Measurements from ENCODE around the gene CDRT4. TPM values are rescaled to one million over a fixed set of nuclear protein-coding genes. Genes with fewer than 3 reads are reported as not detected.

The CDRT4 gene
- total and polyA plus RNA-seq, 10 of the 15 experiments (the other 5 are each of a cell fraction or from before 2014, with no cell fraction given): 0.11 to 1.3 (median 0.51) TPM; not detected in 3

DNA sequence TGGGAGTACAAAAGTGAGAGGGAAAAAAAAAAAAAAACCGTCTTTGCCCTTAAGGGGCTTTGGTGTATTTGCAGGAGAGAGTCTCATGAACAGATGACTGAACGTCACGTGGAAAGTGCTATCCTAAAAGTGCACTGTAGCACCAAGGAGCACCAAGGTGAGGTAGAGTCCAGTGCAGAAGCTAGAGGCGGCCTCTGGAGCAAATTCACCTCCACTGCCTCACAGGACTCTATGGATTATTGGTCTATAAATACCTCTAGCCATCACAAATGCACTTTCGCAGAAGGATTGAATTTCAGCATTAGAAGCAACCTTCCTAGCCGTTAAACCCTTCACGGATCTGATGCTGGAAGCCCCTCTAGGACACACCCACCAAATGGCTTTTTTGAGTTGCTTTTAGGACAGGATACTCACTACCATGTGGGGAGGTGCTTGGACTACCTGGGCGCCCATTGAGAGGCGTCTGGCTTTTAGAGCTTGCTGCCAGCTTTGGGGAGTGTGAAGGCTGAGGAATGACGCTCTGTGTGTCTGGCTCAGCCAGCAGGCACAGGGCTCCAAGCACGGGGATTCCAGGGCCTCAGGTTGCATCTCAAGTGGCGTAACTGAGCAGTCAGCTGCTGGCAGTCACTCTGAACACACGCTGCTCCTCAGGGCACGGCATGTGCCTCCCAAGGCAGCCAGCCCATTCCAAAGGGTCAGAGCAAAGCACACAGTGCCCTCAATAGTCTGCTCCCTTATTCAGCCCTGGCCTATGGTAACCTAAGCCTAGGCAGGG is 52.7 kb downstream of the CDRT4 start (continued):
- TF ChIP-seq, protein P1, sequence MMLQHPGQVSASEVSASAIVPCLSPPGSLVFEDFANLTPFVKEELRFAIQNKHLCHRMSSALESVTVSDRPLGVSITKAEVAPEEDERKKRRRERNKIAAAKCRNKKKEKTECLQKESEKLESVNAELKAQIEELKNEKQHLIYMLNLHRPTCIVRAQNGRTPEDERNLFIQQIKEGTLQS (IDR thresholded peaks at IDR 0.05; ENCODE audit: borderline replicate concordance, extremely low read depth, low read depth, low read length): no peak

DNA sequence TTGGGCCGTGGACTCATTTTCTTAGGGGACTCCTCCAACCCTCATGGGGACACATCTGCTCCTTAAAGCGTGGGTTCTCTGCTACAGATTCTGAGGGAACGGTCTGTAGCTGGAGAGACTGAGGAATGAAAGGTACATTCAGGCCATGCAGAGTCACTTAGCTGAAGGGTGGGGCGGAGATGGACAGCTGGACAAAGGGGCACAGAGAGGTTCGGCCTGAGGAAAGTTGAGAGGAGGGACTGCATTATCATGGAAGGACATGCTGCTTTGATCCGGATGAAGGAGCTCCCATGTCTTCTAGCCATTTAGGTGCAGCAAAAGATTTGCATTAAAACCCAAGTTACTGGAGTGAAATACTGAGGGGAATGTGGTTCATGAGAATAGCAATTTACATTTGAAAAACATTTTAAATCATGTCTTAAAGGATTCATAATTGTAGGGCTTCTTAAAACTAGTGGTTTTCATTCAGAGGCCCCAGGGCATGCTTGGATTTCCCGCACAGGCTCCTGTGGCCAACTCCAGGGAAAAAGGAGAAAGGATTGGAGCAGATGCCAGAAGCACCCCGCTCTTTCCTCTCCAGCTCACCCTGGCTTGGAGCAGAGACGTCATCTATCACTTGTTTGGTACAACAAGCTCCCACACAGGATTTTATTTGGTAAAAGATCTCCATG is 54.2 kb downstream of the CDRT4 start:
- WGBS (ENCODE audit: insufficient coverage, insufficient replicate concordance, low lambda C conversion rate, missing lambda C conversion rate): 17% methylated on average over 9 of the region's 9 CpGs
- Histone ChIP-seq H3K4me3 (no peak overlapping the region), H3K4me2 (ENCODE audit: control insufficient read depth, insufficient read depth) (no peak overlapping the region), H3K27ac (ENCODE audit: control insufficient read depth, insufficient read depth) (no peak overlapping the region), H3K9me3 (replicated peaks; ENCODE audit: control insufficient read depth, insufficient read depth, low read length) (no peaks in the 10 kb centered on the region), H3K36me3 (ENCODE audit: control insufficient read depth in 2 of 2, insufficient read depth in 2 of 2, low read length in 1 of 2) (no peaks in the 10 kb centered on the region), H2AFZ (ENCODE audit: control insufficient read depth, low read depth, low read length) (no peak overlapping the region), H3K27me3 (replicated peaks in 1 of 2; ENCODE audit: control insufficient read depth in 2 of 2, insufficient read depth in 2 of 2, low read length in 1 of 2) (no peaks in the 10 kb centered on the region), H3K79me2 (ENCODE audit: control insufficient read depth, insufficient read depth, low read length) (no peaks in the 10 kb centered on the region), H4K20me1 (ENCODE audit: control insufficient read depth, insufficient read depth) (no peaks in the 10 kb centered on the region), H3K9ac (ENCODE audit: control insufficient read depth, insufficient read depth, low read length) (no peak overlapping the region), H3K4me1 (ENCODE audit: control insufficient read depth, insufficient read depth, low read length) (no peaks in the 10 kb centered on the region)
- FAIRE-seq: no peak
- SMC1A ChIA-PET (ENCODE audit: uncharacterized antibody, unreplicated experiment): interaction anchor here (0.7 kb wide), 1 partner anchor 19 kb away, joined by 3 read pairs; no protein-coding TSS in a partner anchor
- DNase-seq (ENCODE audit: low read depth, low spot score): no peak
- in situ Hi-C loops (cut with MboI) (no loop called here), intact Hi-C loops (cut with micrococcal nuclease; ENCODE audit: unreplicated experiment) (no loop called here)
- no peak for ATAC-seq
- BruUV-seq (replicated peaks): no TSS peak
- POLR2A ChIA-PET: no interaction called here
- RAD21 ChIA-PET (ENCODE audit: unreplicated experiment): no interaction called here
- TF ChIP-seq NR2F1 (conservative IDR thresholded peaks at IDR 0.05) (no peak), ETV6 (conservative IDR thresholded peaks at IDR 0.05 in 1 of 2, IDR thresholded peaks at IDR 0.05 in 1 of 2; ENCODE audit: borderline replicate concordance in 1 of 2, low read depth in 1 of 2) (no peak), MYC (IDR thresholded peaks at IDR 0.05; ENCODE audit: insufficient read depth, insufficient read length, insufficient replicate concordance, low read length, severe bottlenecking) (no peak), HCFC1 (IDR thresholded peaks at IDR 0.05; ENCODE audit: low read length) (no peak), CHD2 (IDR thresholded peaks at IDR 0.05; ENCODE audit: borderline replicate concordance, low read depth, low read length) (no peak), NFIC (IDR thresholded peaks at IDR 0.05; ENCODE audit: low read depth, low read length) (no peak), GATAD2B (conservative IDR thresholded peaks at IDR 0.05; ENCODE audit: low read depth) (no peak), RAD51 (IDR thresholded peaks at IDR 0.05) (no peak), RCOR1 (conservative IDR thresholded peaks at IDR 0.05; ENCODE audit: low read depth, low read length) (no peak), HDGF (IDR thresholded peaks at IDR 0.05) (no peak), STAT3 (IDR thresholded peaks at IDR 0.05; ENCODE audit: low read depth, low read length) (no peak)
- TF ChIP-seq, protein P2, sequence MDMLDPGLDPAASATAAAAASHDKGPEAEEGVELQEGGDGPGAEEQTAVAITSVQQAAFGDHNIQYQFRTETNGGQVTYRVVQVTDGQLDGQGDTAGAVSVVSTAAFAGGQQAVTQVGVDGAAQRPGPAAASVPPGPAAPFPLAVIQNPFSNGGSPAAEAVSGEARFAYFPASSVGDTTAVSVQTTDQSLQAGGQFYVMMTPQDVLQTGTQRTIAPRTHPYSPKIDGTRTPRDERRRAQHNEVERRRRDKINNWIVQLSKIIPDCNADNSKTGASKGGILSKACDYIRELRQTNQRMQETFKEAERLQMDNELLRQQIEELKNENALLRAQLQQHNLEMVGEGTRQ (IDR thresholded peaks at IDR 0.05; ENCODE audit: borderline replicate concordance, low read depth, low read length): no peak
- TF ChIP-seq, protein P3, sequence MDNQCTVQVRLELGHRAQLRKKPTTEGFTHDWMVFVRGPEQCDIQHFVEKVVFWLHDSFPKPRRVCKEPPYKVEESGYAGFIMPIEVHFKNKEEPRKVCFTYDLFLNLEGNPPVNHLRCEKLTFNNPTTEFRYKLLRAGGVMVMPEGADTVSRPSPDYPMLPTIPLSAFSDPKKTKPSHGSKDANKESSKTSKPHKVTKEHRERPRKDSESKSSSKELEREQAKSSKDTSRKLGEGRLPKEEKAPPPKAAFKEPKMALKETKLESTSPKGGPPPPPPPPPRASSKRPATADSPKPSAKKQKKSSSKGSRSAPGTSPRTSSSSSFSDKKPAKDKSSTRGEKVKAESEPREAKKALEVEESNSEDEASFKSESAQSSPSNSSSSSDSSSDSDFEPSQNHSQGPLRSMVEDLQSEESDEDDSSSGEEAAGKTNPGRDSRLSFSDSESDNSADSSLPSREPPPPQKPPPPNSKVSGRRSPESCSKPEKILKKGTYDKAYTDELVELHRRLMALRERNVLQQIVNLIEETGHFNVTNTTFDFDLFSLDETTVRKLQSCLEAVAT (IDR thresholded peaks at IDR 0.05): no peak
- TF ChIP-seq, protein P4, sequence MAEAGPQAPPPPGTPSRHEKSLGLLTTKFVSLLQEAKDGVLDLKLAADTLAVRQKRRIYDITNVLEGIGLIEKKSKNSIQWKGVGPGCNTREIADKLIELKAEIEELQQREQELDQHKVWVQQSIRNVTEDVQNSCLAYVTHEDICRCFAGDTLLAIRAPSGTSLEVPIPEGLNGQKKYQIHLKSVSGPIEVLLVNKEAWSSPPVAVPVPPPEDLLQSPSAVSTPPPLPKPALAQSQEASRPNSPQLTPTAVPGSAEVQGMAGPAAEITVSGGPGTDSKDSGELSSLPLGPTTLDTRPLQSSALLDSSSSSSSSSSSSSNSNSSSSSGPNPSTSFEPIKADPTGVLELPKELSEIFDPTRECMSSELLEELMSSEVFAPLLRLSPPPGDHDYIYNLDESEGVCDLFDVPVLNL (IDR thresholded peaks at IDR 0.05; ENCODE audit: low read depth, low read length): no peak
- CTCF ChIA-PET: no interaction called here
